GM21786 (cell line): ENCODE results near the gene EMCN.

Experiments
- ATAC-seq: cut with Tn5 transposase; IDR thresholded peaks from one replicate; pipeline ENCODE4 v1.9.1; 2021; ENCODE audit not compliant: unreplicated experiment

EMCN gene

DNA sequence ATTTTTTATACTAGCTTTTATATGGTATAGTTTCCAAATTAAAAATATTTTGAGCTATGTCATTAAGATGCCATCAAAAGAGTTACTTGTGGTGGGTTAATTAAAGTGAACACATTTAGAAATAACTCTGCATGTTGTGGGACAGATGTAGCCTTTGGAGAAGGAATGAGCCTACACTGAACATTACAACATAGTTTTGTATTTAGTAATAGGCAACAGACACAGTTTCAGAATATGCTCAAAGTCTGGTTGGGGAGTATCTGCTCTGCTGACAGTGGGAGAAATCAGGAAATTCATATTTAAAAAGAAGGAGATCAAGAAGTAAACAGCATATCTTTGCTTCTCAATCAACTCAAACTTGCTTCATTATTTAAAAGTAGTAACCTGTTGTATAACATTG, 23.7 kb downstream of the EMCN start:
- ATAC-seq: no peak

DNA sequence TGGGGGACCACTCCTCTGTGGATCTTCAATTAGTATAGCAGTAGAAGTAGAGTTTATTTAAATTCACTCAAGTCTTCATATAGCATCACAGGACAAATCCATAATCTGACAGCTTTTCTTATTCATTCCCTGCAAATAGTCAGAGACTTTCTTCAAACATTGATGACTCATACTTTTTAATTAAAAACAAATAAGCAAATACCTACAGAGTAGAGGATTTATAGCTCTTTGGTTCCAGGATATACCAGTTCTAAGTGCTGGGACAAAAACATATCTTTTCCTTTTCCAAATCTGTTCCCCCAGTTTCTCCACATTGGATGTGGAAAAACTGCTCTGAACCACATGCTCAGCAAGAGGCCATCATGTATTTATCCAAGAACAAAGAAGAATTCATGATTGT, 24.1 kb downstream of the EMCN start:
- no peak for ATAC-seq

DNA sequence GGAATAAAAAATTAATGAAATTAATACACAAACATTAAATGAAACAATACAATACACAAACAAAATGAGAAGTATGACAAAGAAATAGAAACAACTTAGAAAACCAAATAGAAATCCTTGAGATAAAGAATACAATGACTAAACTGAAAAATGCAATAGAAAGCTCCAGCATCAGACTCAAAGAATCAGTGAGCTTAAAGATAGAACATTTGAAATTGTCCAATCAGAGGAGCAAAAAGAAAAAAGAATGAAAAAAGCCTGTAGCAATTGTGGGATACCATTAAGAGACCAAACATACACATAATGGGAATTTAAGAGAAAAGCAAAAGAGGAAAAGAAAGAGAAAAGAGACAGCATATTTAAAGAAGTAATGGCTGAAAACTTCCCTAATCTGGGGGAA, 25.7 kb downstream of the EMCN start:
- no peak for ATAC-seq

GRCh38 chr4:100489305-100489704, 28.5 kb downstream of the EMCN start:
- ATAC-seq: no peak

GRCh38 chr4:100486496-100486895, 31.3 kb downstream of the EMCN start:
- no peak for ATAC-seq

DNA sequence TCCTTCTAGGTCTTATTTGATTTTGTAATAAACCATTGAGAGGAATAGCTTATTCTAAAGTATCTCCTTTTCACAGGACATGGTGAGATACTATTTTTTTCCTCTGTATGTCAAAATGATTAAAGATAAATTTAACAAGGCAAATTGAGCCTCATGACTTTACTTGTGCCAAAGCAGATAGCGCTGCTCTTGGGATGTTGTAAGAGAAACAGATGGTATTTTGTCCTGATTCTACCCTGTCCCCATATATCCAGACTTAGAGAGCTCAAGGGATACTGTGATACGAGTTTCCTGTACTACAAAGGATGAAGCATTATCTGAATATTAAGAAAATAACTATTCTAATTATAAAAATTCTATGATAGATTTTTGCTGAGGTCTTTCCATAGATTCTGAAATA, 34.0 kb downstream of the EMCN start:
- no peak for ATAC-seq

- ATAC-seq: no peak
Observed at GRCh38 chr4:100479971-100480370, 37.9 kb downstream of the EMCN start.

DNA sequence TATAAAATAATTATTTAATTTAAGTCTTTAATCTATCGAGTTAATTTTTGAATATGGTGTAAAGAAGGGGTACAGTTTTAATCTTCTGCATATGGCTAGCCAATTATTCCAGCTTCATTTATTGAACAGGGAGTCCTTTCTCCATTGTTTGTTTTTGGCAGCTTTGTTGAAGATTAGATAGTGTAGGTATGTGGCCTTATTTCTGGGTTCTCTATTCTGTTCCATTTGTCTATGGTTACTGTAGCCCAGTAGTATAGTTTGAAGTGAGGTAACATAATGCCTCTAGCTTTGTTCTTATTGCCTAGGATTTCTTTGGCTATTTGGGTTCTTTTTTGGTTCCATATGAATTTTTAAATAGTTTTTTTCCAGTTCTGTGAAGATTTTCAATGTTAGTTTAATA, 48.3 kb downstream of the EMCN start:
- no peak for ATAC-seq

DNA sequence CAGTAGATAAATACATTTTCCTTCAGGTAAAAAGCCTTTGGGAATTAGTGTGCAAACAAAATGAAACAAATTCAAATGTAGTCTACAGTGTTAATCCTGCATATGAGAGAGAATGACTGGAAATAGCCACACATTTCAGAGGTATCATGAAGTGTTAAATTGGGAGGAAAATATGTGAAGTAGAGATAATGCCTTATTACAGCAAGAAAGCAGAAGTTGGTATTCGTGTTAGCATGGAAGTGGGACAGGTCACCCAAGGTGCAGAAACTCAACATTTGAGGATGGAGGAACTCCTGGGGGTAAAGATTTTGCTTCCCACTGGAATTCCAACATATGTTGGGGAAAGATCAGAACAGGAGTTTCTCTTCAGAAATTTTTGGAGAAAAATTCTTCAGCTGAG, 51.3 kb downstream of the EMCN start:
- ATAC-seq: no peak

GRCh38 chr4:100461807-100462605, 55.8 kb downstream of the EMCN start:
- ATAC-seq: no peak

DNA sequence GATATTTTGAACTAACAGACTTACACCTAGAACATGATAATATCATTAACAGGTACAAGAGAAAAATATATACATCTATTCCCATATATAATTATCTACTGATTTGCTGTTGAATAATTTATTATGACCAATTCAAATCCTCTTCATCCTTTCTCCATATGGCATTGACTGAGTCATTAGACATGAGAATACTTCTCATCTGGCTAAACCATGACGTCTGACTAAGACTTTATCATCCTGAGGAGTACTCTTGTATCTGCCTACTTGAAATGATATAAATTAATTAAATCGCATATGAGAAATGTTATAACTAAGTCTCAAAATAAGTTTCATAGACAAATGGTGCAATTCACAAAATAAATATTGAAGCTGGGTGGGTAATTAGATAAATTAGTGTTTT, 67.4 kb downstream of the EMCN start:
- ATAC-seq: no peak

DNA sequence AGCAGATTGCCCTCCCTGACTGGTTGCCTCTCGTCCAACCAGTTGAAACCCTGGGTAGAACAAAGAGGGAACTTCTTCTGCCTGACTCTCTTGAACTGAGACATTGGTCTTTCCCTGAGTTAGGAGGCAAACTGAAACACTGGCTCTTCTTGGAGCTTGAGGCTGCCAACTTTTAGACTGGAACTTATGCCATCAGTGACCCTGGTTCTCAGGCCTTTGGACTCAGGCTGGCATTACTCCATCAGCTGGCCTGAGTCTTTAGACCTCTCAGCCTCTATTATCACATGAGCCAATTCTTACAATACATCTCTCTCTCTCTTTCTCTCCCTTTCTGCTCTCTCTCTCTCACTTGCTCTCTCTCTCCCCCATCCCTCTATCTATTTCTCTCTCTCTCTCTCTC, 86.4 kb downstream of the EMCN start:
- ATAC-seq: no peak

GRCh38 chr4:100430451-100430850, 87.4 kb downstream of the EMCN start:
- ATAC-seq: no peak

DNA sequence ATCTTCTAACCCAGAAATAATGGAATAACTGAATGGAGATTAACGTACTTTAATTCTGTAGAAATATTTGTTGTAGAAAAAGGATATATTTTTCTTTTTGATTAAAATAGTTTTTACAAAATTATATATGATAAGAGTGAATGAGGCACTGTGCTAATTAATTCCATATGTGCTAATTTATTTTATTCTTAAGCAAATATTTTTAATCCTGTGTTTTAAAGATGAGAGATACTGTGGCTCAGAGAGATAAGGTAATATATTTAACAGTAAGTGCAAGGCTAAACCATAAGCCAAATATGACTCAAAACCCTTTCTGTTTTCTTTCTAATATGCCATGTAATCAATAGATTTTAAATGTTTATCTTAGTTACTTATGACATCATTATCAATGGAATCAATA, 88.2 kb downstream of the EMCN start:
- no peak for ATAC-seq

GRCh38 chr4:100428051-100428450, 89.8 kb downstream of the EMCN start:
- no peak for ATAC-seq

DNA sequence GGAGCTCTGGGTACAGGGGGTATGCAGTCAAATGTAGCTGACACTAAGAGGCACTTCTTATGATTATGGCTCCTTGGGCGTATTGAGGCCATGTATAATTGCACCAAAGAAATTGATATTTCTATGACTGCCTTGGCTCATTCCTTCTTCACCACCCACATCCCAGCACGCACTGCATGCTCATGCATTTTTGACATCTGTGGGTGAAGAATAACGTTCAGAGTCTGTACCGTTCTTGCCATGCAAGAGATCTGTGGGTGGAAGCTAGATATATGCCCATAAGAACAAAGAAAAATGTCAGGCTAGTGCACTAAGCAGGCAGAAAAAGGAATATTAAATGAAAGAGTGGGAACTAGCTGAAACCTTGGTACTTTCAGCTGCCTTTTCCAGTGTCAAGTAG, 93.4 kb downstream of the EMCN start:
- ATAC-seq: no peak

DNA sequence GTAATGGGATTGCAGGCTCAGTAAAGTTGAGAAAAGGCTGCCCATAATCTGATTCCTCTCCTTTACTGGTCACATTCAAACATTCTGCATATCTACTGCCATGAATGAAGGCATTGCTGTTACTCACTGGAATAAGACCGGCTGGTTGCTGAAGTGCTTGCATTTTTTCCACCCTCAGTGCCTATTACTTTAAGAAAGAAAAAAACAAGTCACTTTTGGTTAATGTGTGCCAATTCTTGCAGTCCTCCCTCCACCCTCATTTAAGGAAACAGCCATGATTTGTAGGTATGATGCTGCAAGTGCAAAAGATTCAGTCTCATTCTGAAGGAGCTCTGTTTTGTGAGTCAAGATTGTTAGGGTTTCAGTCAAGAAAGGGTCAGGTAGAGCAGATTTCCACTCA, 94.9 kb downstream of the EMCN start:
- ATAC-seq: no peak

DNA sequence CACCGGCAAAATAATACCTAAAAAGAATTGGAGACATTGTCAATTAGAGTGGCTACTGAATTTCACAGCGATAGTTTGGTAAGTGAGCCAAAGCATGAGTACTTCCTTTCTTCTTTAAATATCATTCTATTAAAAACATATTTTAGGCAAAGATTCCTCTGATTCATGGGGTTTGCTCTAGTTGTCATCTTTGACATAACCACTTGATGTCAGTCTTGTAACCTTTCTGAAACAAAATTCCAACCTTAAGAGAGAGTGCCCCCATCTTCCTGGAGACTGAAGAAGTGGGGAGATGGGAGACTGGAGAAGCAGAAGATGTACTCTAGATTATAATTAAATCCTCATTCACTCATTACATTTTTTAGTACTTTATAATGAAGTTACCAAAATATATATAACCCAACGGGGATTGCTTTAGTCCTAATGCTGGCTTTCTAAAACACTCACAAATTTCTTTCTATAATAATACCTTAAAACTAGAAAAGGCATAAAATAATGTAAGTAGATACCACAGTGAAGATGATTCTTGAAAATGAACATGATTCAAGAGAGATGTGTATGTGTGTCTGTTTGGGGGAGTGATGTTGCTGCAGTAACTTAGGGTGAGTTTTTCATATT, 96.4 kb downstream of the EMCN start:
- ATAC-seq: no peak

DNA sequence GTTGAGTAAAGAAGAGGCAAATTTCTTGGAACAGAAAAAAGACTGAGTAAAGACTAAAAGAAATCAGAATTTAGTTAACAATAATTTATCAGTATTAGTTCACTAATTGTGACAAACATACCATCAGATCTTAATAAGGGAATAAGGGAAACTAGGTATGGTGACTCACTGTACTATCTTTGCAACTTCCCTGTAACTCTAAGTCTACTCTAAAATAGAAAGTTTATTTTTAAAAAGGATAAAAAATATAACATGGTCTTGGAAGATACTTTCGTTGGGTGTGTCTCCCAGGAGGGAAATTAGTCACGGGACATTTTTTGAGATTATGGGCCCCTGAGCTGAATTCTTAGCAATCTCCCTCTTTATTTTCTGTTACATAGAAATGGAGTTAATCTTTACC, 97.3 kb downstream of the EMCN start:
- no peak for ATAC-seq

DNA sequence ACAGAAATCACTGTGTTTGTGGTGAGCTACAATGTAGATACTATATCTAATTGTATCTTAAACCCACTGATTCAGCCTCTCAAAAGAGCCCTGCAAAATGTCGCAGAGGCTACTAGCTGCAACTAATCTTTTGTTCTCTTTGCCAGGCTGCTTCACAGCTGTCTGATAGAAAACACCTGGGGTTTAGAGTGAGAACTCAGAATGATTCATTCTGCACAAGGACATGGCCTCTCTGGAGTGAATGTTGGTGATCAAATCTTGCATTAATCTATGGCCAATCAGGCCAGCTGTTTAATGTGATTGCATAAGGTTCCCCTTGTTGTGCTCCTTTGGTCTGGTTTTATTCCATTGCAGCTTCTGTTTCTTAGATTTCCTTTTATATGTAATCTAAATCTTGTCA, 100.3 kb downstream of the EMCN start:
- no peak for ATAC-seq

DNA sequence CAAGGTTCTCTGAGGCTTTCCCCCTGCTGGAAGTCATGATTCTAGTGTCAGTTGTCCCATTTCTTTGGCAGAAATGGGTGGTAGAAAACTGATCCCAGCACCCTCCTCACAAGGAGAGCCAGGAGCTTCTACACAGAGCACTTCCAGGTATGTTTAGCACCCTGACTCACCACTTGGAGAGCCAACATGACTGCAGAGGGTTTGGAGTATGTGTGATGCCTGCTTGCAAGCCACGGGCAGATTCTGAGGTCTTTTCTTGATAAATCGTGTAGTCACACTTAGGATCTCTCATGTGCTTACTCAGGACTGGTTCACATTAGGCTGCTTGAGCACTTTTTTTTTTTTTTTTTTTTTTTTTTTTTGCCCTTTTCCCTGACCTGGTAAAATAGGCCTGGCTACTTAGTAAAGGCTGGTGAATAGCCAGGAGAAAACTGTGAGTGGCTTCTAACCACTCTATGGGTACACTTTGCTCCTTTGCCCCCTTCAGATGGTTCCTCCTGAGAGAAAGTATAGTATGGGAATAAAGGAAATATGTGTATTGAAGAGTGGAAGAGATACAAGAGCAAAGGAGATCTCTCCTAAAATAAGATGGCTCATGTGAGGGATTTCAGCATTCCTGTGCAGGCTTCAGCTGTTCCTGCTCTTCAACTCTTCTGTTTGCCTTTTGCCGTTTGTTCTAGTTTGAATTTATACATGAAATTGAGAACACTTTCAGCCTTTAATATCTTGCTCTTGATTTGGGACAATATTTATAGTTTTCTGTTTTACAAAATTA, 103.6 kb downstream of the EMCN start:
- ATAC-seq: no peak

- ATAC-seq: no peak
Observed at GRCh38 chr4:100391863-100392262, 126.0 kb downstream of the EMCN start.
